ENCODE data around the gene SHROOM4. TPM values are rescaled to one million over a fixed set of nuclear protein-coding genes. Genes with fewer than 3 reads are reported as not detected.

The SHROOM4 gene, protein sequence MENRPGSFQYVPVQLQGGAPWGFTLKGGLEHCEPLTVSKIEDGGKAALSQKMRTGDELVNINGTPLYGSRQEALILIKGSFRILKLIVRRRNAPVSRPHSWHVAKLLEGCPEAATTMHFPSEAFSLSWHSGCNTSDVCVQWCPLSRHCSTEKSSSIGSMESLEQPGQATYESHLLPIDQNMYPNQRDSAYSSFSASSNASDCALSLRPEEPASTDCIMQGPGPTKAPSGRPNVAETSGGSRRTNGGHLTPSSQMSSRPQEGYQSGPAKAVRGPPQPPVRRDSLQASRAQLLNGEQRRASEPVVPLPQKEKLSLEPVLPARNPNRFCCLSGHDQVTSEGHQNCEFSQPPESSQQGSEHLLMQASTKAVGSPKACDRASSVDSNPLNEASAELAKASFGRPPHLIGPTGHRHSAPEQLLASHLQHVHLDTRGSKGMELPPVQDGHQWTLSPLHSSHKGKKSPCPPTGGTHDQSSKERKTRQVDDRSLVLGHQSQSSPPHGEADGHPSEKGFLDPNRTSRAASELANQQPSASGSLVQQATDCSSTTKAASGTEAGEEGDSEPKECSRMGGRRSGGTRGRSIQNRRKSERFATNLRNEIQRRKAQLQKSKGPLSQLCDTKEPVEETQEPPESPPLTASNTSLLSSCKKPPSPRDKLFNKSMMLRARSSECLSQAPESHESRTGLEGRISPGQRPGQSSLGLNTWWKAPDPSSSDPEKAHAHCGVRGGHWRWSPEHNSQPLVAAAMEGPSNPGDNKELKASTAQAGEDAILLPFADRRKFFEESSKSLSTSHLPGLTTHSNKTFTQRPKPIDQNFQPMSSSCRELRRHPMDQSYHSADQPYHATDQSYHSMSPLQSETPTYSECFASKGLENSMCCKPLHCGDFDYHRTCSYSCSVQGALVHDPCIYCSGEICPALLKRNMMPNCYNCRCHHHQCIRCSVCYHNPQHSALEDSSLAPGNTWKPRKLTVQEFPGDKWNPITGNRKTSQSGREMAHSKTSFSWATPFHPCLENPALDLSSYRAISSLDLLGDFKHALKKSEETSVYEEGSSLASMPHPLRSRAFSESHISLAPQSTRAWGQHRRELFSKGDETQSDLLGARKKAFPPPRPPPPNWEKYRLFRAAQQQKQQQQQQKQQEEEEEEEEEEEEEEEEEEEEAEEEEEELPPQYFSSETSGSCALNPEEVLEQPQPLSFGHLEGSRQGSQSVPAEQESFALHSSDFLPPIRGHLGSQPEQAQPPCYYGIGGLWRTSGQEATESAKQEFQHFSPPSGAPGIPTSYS (N-terminal part only)
- 3.7 TPM for total RNA-seq

DNA sequence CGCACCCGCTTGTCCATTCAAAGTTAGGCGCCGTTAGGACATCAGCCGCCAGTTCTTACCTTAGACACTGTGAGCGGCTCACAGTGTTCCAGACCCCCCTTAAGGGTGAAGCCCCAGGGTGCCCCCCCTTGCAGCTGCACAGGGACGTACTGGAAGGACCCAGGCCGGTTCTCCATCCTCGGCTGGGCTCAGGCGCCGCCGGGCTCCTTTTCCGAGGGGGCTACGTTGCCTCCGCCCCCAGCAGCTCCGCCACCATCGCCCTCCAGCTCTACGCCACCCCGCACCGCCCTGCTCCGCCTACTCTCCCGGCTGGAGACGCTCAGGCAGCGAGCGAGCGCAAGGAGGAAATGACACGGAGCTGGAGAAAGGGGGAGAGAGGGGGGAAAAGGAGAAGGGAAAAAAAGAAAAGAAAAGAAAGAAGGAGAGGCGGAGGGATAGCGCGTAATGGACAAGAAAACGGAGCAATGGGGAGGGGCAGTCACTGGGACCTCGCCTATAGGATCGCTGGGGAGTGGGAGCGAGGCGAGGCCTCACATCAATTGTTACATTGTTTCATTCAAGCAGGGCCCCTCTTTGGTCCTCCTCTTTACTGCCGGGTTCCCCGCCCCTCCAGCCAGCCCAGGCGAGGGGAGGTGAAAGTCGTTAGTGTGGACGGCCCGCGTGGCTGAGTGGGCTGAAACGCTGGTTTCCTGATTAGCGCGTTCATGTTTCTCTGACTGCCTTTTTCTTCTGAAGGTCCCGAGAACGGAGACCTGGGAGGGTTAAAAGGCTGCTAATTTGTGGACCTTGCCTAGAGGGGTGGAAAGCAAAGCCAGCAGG, at the start of gene SHROOM4:
SHROOM4 (minus strand) TSS at position 352 of the 819 bp plus-strand sequence; CDS start at position 176, 176 bp downstream.
- Histone ChIP-seq H3K9me3 (ENCODE audit: control insufficient read depth in 3 of 3, low read length in 3 of 3) (no peaks in the 10 kb centered on the region), H3K27ac (ENCODE audit: low read depth, low read length) (peak within 1 kb of the TSS; percentile 36), H3K4me1 (ENCODE audit: control insufficient read depth in 3 of 3, insufficient read depth in 3 of 3, low read length in 3 of 3) (peaks cover 0 to 6% (median 0%) of the 10 kb centered on the region in 3 donors), H3K36me3 (ENCODE audit: control insufficient read depth in 3 of 3, insufficient read depth in 3 of 3, low read length in 3 of 3) (no peaks in the 10 kb centered on the region), H3K9ac (ENCODE audit: low read depth in 1 of 3, low read length in 3 of 3) (peak within 1 kb of the TSS in 1 of 3 donors; percentile 57), H3K27me3 (ENCODE audit: control insufficient read depth in 3 of 3, insufficient read depth in 3 of 3, low read length in 3 of 3) (peaks cover 0 to 10% (median 4%) of the 10 kb centered on the region in 3 donors), H3K4me3 (ENCODE audit: low read length in 3 of 3) (peak within 1 kb of the TSS; percentile 59 to 68 (median 66))

DNA sequence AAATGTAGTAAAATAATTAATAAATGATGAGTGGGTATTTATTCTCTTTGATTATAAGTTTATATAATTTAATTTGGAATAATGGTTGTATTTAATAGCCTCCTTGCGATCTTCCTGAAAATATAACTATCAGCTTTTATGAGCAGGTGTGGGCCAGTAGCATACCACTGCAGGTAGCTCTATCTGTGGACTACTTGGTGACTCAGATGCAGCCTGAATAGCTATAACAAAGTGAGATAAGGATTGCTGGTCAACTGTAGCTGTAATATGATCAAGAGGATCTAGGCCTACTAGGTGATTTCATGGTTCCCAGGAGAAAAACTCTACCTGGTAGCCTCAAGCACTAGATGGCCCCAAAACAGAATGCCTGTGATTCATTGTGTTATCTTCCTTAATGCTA, 49.5 kb upstream of the SHROOM4 start:
- peaks cover 0 to 5% (median 0%) of the 10 kb centered on the region in 3 donors for H3K27me3 ChIP-seq (ENCODE audit: control insufficient read depth in 3 of 3, insufficient read depth in 3 of 3, low read length in 3 of 3)
- H3K4me1 ChIP-seq (ENCODE audit: control insufficient read depth in 3 of 3, insufficient read depth in 3 of 3, low read length in 3 of 3), result no peaks in the 10 kb centered on the region
- H3K9ac ChIP-seq (ENCODE audit: low read depth in 1 of 3, low read length in 3 of 3), result no peak overlapping the region
- no peak overlapping the region for H3K27ac ChIP-seq (ENCODE audit: low read depth, low read length)
- H3K36me3 ChIP-seq (ENCODE audit: control insufficient read depth in 3 of 3, insufficient read depth in 3 of 3, low read length in 3 of 3), result no peaks in the 10 kb centered on the region
- H3K4me3 ChIP-seq (ENCODE audit: low read length in 3 of 3), result no peak overlapping the region
- no peaks in the 10 kb centered on the region for H3K9me3 ChIP-seq (ENCODE audit: control insufficient read depth in 3 of 3, low read length in 3 of 3)

DNA sequence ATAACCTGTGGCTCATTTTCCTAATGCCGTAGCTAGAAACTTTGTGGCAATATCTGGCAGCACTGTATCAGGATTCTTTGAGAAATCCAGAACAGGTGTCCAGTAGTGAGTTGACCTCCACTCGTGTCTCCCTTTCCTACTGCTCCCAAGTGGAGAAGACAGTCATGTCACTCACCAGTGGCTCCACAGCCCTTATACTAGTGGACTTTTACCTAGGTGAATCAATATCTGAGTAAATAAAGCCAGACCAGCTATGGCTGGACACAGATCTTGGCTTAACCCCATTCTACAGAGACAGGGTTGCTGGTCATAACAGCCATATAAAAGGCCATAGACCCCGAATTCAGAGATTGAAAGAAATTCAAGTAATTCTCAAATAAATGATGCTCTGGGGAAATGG, 46.5 kb upstream of the SHROOM4 start:
- Histone ChIP-seq H3K9me3 (ENCODE audit: control insufficient read depth in 3 of 3, low read length in 3 of 3) (no peaks in the 10 kb centered on the region), H3K9ac (ENCODE audit: low read depth in 1 of 3, low read length in 3 of 3) (no peak overlapping the region), H3K27me3 (ENCODE audit: control insufficient read depth in 3 of 3, insufficient read depth in 3 of 3, low read length in 3 of 3) (peaks cover 0 to 5% (median 0%) of the 10 kb centered on the region in 3 donors), H3K36me3 (ENCODE audit: control insufficient read depth in 3 of 3, insufficient read depth in 3 of 3, low read length in 3 of 3) (no peaks in the 10 kb centered on the region), H3K4me3 (ENCODE audit: low read length in 3 of 3) (no peak overlapping the region), H3K27ac (ENCODE audit: low read depth, low read length) (no peak overlapping the region), H3K4me1 (ENCODE audit: control insufficient read depth in 3 of 3, insufficient read depth in 3 of 3, low read length in 3 of 3) (no peaks in the 10 kb centered on the region)

DNA sequence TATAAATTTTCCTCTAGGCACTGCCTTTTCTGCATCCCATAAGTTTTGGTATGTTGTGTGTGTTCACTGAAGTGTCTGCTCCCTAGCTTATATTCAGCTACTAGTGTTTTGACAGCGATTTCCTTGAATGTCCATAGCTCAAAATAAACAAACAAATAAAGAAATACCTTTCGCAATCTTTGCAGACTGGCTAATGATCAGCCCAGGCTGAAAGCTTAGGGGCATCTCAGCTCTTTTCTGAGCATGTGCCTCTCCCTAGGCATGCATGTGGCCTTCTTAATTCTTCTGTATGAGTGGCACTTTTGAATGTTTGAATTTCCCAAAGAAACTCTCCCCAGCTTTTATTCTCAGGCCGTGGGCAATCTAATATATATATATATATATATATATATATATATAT, 44.6 kb upstream of the SHROOM4 start:
- no peaks in the 10 kb centered on the region for H3K9me3 ChIP-seq (ENCODE audit: control insufficient read depth in 3 of 3, low read length in 3 of 3)
- no peaks in the 10 kb centered on the region for H3K27me3 ChIP-seq (ENCODE audit: control insufficient read depth in 3 of 3, insufficient read depth in 3 of 3, low read length in 3 of 3)
- H3K4me3 ChIP-seq (ENCODE audit: low read length in 3 of 3), result no peak overlapping the region
- H3K4me1 ChIP-seq (ENCODE audit: control insufficient read depth in 3 of 3, insufficient read depth in 3 of 3, low read length in 3 of 3), result no peaks in the 10 kb centered on the region
- no peak overlapping the region for H3K9ac ChIP-seq (ENCODE audit: low read depth in 1 of 3, low read length in 3 of 3)
- no peak overlapping the region for H3K27ac ChIP-seq (ENCODE audit: low read depth, low read length)
- no peaks in the 10 kb centered on the region for H3K36me3 ChIP-seq (ENCODE audit: control insufficient read depth in 3 of 3, insufficient read depth in 3 of 3, low read length in 3 of 3)

DNA sequence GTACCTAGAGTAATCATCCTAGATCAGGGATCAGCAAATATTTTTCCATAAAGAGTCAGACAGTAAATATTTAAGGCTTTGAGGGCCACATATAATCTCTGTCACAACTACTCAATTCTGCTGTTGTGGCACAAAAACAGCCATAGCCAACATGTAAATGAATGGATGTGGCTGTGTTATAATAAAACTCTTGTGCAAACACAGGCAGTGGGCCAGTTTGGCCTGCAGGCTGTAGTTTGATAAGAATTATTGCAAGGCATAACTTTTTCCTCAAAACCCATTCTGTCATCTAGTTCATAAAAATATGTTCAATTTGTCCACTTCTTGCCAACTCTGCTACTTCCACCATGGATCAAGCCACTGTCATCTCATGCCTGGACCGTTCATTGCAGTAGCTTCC, 39.4 kb upstream of the SHROOM4 start:
- H3K36me3 ChIP-seq (ENCODE audit: control insufficient read depth in 3 of 3, insufficient read depth in 3 of 3, low read length in 3 of 3), result no peaks in the 10 kb centered on the region
- H3K27me3 ChIP-seq (ENCODE audit: control insufficient read depth in 3 of 3, insufficient read depth in 3 of 3, low read length in 3 of 3), result no peaks in the 10 kb centered on the region
- H3K4me1 ChIP-seq (ENCODE audit: control insufficient read depth in 3 of 3, insufficient read depth in 3 of 3, low read length in 3 of 3), result no peaks in the 10 kb centered on the region
- H3K9ac ChIP-seq (ENCODE audit: low read depth in 1 of 3, low read length in 3 of 3), result no peak overlapping the region
- H3K4me3 ChIP-seq (ENCODE audit: low read length in 3 of 3), result no peak overlapping the region
- no peak overlapping the region for H3K27ac ChIP-seq (ENCODE audit: low read depth, low read length)
- no peaks in the 10 kb centered on the region for H3K9me3 ChIP-seq (ENCODE audit: control insufficient read depth in 3 of 3, low read length in 3 of 3)

DNA sequence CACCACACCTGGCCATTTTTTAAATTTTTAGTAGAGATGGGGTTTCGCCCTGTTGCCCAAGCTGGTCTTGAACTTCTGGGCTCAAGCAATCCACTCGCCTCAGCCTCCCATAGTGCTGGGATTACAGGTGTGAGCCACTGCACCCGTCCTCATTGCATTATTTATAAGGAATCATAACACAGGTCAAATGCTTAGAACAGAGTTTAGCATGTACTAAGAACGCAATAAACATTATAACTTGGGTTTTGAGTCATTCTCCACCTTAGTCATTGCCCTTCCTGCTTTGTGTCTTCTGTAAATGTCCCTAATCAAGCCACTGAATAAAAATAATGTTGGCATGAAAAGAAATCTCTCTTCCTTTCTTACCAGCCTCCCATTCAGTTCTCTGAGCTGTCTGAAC, 38.5 kb upstream of the SHROOM4 start:
- Histone ChIP-seq H3K9me3 (ENCODE audit: control insufficient read depth in 3 of 3, low read length in 3 of 3) (no peaks in the 10 kb centered on the region), H3K27ac (ENCODE audit: low read depth, low read length) (no peak overlapping the region), H3K9ac (ENCODE audit: low read depth in 1 of 3, low read length in 3 of 3) (no peak overlapping the region), H3K27me3 (ENCODE audit: control insufficient read depth in 3 of 3, insufficient read depth in 3 of 3, low read length in 3 of 3) (no peaks in the 10 kb centered on the region), H3K36me3 (ENCODE audit: control insufficient read depth in 3 of 3, insufficient read depth in 3 of 3, low read length in 3 of 3) (no peaks in the 10 kb centered on the region), H3K4me3 (ENCODE audit: low read length in 3 of 3) (no peak overlapping the region), H3K4me1 (ENCODE audit: control insufficient read depth in 3 of 3, insufficient read depth in 3 of 3, low read length in 3 of 3) (no peaks in the 10 kb centered on the region)

DNA sequence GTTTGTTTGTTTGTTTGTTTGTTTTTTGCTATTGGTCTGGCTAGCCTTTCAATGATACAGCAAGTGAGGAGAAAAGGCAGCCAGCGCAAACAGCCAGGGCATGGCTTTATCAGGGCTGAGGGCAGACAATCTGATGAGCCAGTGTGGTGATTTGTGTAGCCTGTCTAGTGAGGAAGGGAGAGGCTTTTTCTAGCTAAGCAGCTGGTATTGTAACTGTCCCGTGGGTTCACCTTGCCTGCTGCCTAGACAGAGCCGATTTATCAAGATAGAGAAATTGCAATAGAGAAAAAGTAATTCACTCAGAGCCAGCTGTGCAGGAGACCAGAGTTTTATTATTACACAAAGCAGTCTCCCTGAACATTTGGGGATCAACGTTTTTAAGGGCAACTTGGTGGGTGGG, 28.2 kb upstream of the SHROOM4 start:
- Histone ChIP-seq H3K9me3 (ENCODE audit: control insufficient read depth in 3 of 3, low read length in 3 of 3) (no peaks in the 10 kb centered on the region), H3K27ac (ENCODE audit: low read depth, low read length) (no peak overlapping the region), H3K4me1 (ENCODE audit: control insufficient read depth in 3 of 3, insufficient read depth in 3 of 3, low read length in 3 of 3) (no peaks in the 10 kb centered on the region), H3K4me3 (ENCODE audit: low read length in 3 of 3) (no peak overlapping the region), H3K36me3 (ENCODE audit: control insufficient read depth in 3 of 3, insufficient read depth in 3 of 3, low read length in 3 of 3) (no peaks in the 10 kb centered on the region), H3K9ac (ENCODE audit: low read depth in 1 of 3, low read length in 3 of 3) (no peak overlapping the region), H3K27me3 (ENCODE audit: control insufficient read depth in 3 of 3, insufficient read depth in 3 of 3, low read length in 3 of 3) (no peaks in the 10 kb centered on the region)

DNA sequence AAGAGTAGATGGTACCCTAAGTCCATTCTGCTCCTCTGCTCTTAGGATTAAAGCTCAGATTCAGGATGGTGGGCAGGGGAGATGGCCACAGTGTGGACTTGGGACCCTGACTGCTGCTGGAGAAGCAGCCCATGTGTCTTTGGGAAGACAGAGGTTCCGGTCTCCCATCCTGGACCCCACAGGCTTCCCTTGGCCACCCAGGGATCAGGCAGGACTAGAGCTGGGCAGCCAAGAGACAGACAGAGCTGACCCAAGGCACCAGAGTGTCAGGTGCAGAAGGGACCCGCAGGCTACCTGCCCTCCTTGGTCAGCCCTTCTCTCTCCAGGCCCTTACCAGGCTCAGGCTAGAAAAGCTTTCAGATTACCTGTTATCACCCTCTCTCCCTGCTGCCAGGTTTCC, 25.7 kb upstream of the SHROOM4 start:
- no peak overlapping the region for H3K27ac ChIP-seq (ENCODE audit: low read depth, low read length)
- no peaks in the 10 kb centered on the region for H3K36me3 ChIP-seq (ENCODE audit: control insufficient read depth in 3 of 3, insufficient read depth in 3 of 3, low read length in 3 of 3)
- H3K4me3 ChIP-seq (ENCODE audit: low read length in 3 of 3), result no peak overlapping the region

More for the DNA sequence above, 25.7 kb upstream of the SHROOM4 start:
- Histone ChIP-seq H3K4me1 (ENCODE audit: control insufficient read depth in 3 of 3, insufficient read depth in 3 of 3, low read length in 3 of 3) (no peaks in the 10 kb centered on the region), H3K27me3 (ENCODE audit: control insufficient read depth in 3 of 3, insufficient read depth in 3 of 3, low read length in 3 of 3) (no peaks in the 10 kb centered on the region), H3K9ac (ENCODE audit: low read depth in 1 of 3, low read length in 3 of 3) (no peak overlapping the region), H3K9me3 (ENCODE audit: control insufficient read depth in 3 of 3, low read length in 3 of 3) (no peaks in the 10 kb centered on the region)

Measured in skeletal muscle tissue (tissue), 4 donors.